ENCODE results near the gene CD46. TPM values are rescaled to one million over a fixed set of nuclear protein-coding genes. Genes with fewer than 3 reads are reported as not detected.

Gene CD46
- total RNA-seq, 1 donor from 2014 or later, result 97.3 TPM

DNA sequence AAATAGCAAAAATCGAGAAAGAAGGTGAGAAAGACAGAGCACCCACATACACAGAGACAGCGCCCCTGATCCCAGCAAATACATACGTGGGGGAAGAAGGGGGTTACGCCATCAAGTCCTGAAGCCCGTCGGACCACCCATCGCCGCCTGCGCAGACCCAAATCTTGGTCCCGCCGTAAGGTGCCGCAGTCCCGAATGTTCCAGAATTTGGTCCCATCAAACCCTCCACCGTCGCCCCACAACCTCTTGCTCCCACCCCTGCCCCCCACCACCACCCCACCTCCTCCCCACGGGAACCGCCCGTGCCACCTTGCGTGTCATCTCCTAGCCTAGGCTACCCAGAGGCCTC is 71.7 kb downstream of the CD46 start:
- no peak for DNase-seq (ENCODE audit: extremely low spot score, unreplicated experiment)
- Mint-ChIP-seq H3K27me3 (ENCODE audit: unreplicated experiment) (no peaks in the 10 kb centered on the region), H3K4me3 (ENCODE audit: unreplicated experiment) (peak overlapping the region; percentile 59), H3K4me1 (ENCODE audit: unreplicated experiment) (peaks cover 54% of the 10 kb centered on the region), H3K36me3 (ENCODE audit: unreplicated experiment) (no peaks in the 10 kb centered on the region), H3K9me3 (ENCODE audit: unreplicated experiment) (no peaks in the 10 kb centered on the region), H3K27ac (ENCODE audit: unreplicated experiment) (peak overlapping the region; percentile 90)
- TF ChIP-seq, protein P1, sequence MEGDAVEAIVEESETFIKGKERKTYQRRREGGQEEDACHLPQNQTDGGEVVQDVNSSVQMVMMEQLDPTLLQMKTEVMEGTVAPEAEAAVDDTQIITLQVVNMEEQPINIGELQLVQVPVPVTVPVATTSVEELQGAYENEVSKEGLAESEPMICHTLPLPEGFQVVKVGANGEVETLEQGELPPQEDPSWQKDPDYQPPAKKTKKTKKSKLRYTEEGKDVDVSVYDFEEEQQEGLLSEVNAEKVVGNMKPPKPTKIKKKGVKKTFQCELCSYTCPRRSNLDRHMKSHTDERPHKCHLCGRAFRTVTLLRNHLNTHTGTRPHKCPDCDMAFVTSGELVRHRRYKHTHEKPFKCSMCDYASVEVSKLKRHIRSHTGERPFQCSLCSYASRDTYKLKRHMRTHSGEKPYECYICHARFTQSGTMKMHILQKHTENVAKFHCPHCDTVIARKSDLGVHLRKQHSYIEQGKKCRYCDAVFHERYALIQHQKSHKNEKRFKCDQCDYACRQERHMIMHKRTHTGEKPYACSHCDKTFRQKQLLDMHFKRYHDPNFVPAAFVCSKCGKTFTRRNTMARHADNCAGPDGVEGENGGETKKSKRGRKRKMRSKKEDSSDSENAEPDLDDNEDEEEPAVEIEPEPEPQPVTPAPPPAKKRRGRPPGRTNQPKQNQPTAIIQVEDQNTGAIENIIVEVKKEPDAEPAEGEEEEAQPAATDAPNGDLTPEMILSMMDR (IDR thresholded peaks at IDR 0.05), result no peak

- TF ChIP-seq, protein P1 (IDR thresholded peaks at IDR 0.05), result peak; percentile 55
- Mint-ChIP-seq H3K36me3 (ENCODE audit: unreplicated experiment) (no peaks in the 10 kb centered on the region), H3K27ac (ENCODE audit: unreplicated experiment) (peak overlapping the region; percentile 90), H3K4me3 (ENCODE audit: unreplicated experiment) (peak overlapping the region; percentile 59), H3K27me3 (ENCODE audit: unreplicated experiment) (no peaks in the 10 kb centered on the region), H3K4me1 (ENCODE audit: unreplicated experiment) (peaks cover 49% of the 10 kb centered on the region), H3K9me3 (ENCODE audit: unreplicated experiment) (no peaks in the 10 kb centered on the region)
- no peak for DNase-seq (ENCODE audit: extremely low spot score, unreplicated experiment)
Observed at GRCh38 chr1:207823880-207824566, 72.2 kb downstream of the CD46 start.

GRCh38 chr1:207824691-207825408 is 73.0 kb downstream of the CD46 start:
- Mint-ChIP-seq H3K27me3 (ENCODE audit: unreplicated experiment) (no peaks in the 10 kb centered on the region), H3K9me3 (ENCODE audit: unreplicated experiment) (no peaks in the 10 kb centered on the region), H3K27ac (ENCODE audit: unreplicated experiment) (peak overlapping the region; percentile 28), H3K4me1 (ENCODE audit: unreplicated experiment) (peaks cover 48% of the 10 kb centered on the region), H3K36me3 (ENCODE audit: unreplicated experiment) (no peaks in the 10 kb centered on the region), H3K4me3 (ENCODE audit: unreplicated experiment) (no peak overlapping the region)
- TF ChIP-seq, protein P1 (IDR thresholded peaks at IDR 0.05), result no peak
- DNase-seq (ENCODE audit: extremely low spot score, unreplicated experiment), result no peak

DNA sequence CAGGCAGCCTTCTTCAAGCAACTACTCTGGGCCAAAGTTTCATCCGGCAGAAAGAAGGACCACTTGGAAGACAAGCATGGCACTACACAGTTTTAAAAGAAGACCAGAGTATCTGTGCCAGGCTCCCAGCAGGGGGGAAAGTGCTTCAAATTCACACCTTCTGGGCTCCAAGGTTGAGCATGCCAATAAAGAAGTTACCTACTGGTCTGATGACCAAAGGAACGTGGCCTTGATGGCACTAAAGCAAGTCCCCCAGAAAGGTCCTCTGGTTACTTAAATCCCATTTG is 73.5 kb downstream of the CD46 start:
- Mint-ChIP-seq H3K4me3 (ENCODE audit: unreplicated experiment) (no peak overlapping the region), H3K9me3 (ENCODE audit: unreplicated experiment) (no peaks in the 10 kb centered on the region), H3K4me1 (ENCODE audit: unreplicated experiment) (peaks cover 48% of the 10 kb centered on the region), H3K36me3 (ENCODE audit: unreplicated experiment) (no peaks in the 10 kb centered on the region), H3K27ac (ENCODE audit: unreplicated experiment) (peak overlapping the region; percentile 62), H3K27me3 (ENCODE audit: unreplicated experiment) (no peaks in the 10 kb centered on the region)
- TF ChIP-seq, protein P1 (IDR thresholded peaks at IDR 0.05), result no peak
- no peak for DNase-seq (ENCODE audit: extremely low spot score, unreplicated experiment)

- no peaks in the 10 kb centered on the region for H3K36me3 Mint-ChIP-seq (ENCODE audit: unreplicated experiment)
- H3K27ac Mint-ChIP-seq (ENCODE audit: unreplicated experiment), result peak overlapping the region; percentile 62
- TF ChIP-seq, protein P1 (IDR thresholded peaks at IDR 0.05), result no peak
- no peaks in the 10 kb centered on the region for H3K9me3 Mint-ChIP-seq (ENCODE audit: unreplicated experiment)
- DNase-seq (ENCODE audit: extremely low spot score, unreplicated experiment), result no peak
- H3K4me1 Mint-ChIP-seq (ENCODE audit: unreplicated experiment), result peaks cover 48% of the 10 kb centered on the region
- no peaks in the 10 kb centered on the region for H3K27me3 Mint-ChIP-seq (ENCODE audit: unreplicated experiment)
- no peak overlapping the region for H3K4me3 Mint-ChIP-seq (ENCODE audit: unreplicated experiment)
Observed at GRCh38 chr1:207825719-207826556, 74.1 kb downstream of the CD46 start.
